CD4-positive, alpha-beta T cell (primary cell): ENCODE results near the gene PRXL2B. TPM values are rescaled to one million over a fixed set of nuclear protein-coding genes. Genes with fewer than 3 reads are reported as not detected.
A peak's percentile ranks its signal among the peaks of the same experiment; 100 is the strongest.

Experiments
- ATAC-seq: fragments of 200-7000 bp; cut with Tn5 transposase; one replicate; pipeline ENCODE4 v1.10.0; 2022; ENCODE audit warnings: mild to moderate bottlenecking; ENCODE audit not compliant: poor library complexity
- CTCF ChIA-PET: fragments of 350-600 bp; sonication (Branson Sonifier 250); formaldehyde crosslinking; loops from one replicate; lab custom pipeline; 2021; ENCODE audit warnings: antibody characterized with exemption, inconsistent platforms; lab: Charles Lee
- POLR2A ChIA-PET: fragments of 350-600 bp; sonication (Branson Sonifier 250); formaldehyde crosslinking; loops from one replicate; lab custom pipeline; 2021; ENCODE audit warnings: antibody characterized with exemption, inconsistent platforms; lab: Charles Lee
- DNase-seq, 14 experiments: peaks; one replicate each; pipeline ENCODE4 v3.0.0-alpha.2; 2013 to 2020; ENCODE audit warnings: mixed read lengths in 2 of 14
- H3K27ac ChIP-seq, 2 donors: one replicate each; pipeline versions ENCODE4 v1.5.1 to v1.7.0; 2013; ENCODE audit warnings: low read length in 2 of 2, low read depth in 1 of 2, mild to moderate bottlenecking in 1 of 2
- H3K27me3 ChIP-seq, 2 experiments: 1 replicate in 1 of 2; 2 replicates in 1 of 2; pipeline versions ENCODE4 v1.6.1 to v1.7.0; 2013; ENCODE audit warnings: low read length in 2 of 2, control low read depth in 1 of 2, mild to moderate bottlenecking in 1 of 2, moderate library complexity in 1 of 2; ENCODE audit not compliant: insufficient read depth in 2 of 2, control insufficient read depth in 1 of 2
- H3K36me3 ChIP-seq: one replicate; pipeline ENCODE4 v1.6.1; 2013; ENCODE audit warnings: low read length, control low read depth; ENCODE audit not compliant: insufficient read depth
- H3K4me1 ChIP-seq: one replicate; pipeline ENCODE4 v1.6.1; 2013; ENCODE audit warnings: low read length, control low read depth; ENCODE audit not compliant: insufficient read depth
- H3K4me3 ChIP-seq: one replicate; pipeline ENCODE4 v1.5.1; 2013; ENCODE audit warnings: mild to moderate bottlenecking, low read length, moderate library complexity
- H3K9me3 ChIP-seq, 2 experiments: 1 replicate in 1 of 2; 2 replicates in 1 of 2; pipeline versions ENCODE4 v1.6.1 to v1.7.0; 2013; ENCODE audit warnings: low read length in 2 of 2, mild to moderate bottlenecking in 2 of 2, control low read depth in 1 of 2, moderate library complexity in 1 of 2; ENCODE audit not compliant: control insufficient read depth in 1 of 2, insufficient read depth in 1 of 2
- H3K27ac Mint-ChIP-seq: one replicate; pipeline ENCODE4 v1.8.0; 2020; ENCODE audit warnings: mixed read lengths
- H3K27me3 Mint-ChIP-seq: one replicate; pipeline ENCODE4 v1.8.0; 2021; ENCODE audit warnings: mixed read lengths
- H3K36me3 Mint-ChIP-seq: one replicate; pipeline ENCODE4 v1.8.0; 2021; ENCODE audit warnings: low read depth, mixed read lengths
- H3K4me1 Mint-ChIP-seq: one replicate; pipeline ENCODE4 v1.8.0; 2021; ENCODE audit warnings: low read depth, mixed read lengths
- H3K4me3 Mint-ChIP-seq: one replicate; pipeline ENCODE4 v1.8.0; 2020; ENCODE audit warnings: mild to moderate bottlenecking, mixed read lengths
- H3K9me3 Mint-ChIP-seq: one replicate; pipeline ENCODE4 v1.8.0; 2020; ENCODE audit warnings: mixed read lengths
- CTCF ChIP-seq: fragments of 200-600 bp; IDR thresholded peaks from one replicate; pipeline ENCODE4 v1.8.0; 2022; ENCODE audit warnings: antibody characterized with exemption, mild to moderate bottlenecking
- intact Hi-C, 2 experiments: fragments of 100-400 bp; cut with DNase I in 1 of 2; cut with micrococcal nuclease in 1 of 2; formaldehyde crosslinking; loops; one replicate each; pipeline versions ENCODE4 v1.15.1 to v1.9.0; 2023 to 2025; cut with DNase I, micrococcal nuclease
- polyA plus RNA-seq, 2 donors: library from polyadenylated mRNA; unstranded; fragments of 120-200 nt; gene quantifications; one replicate each; pipeline ENCODE4 v1.2.1, GENCODE V29; 2013
- total RNA-seq, 174 experiments: library from RNA in 2 of 174; stranded (reverse) in 2 of 174; gene quantifications; one replicate each; pipeline ENCODE4 v1.2.3 and lab custom pipeline; 2021 to 2026

PRXL2B gene
- total RNA-seq (10 to 100 TPM; 11.0 to 12.8 TPM), total RNA-seq (lab: John Stamatoyannopoulos, UW) (4.2 to 51.6 (median 21.7) reads per million in 172 experiments)
- 23.5 TPM for polyA plus RNA-seq (2013, experiment 1 of 2)
- 24.0 TPM for polyA plus RNA-seq (2013, experiment 2 of 2)

GRCh38 chr1:2586154-2587070, at the start of gene PRXL2B:
Gene PRXL2B, plus strand, starts transcription at chr1:2586777. Its CDS starts 109 bp downstream, at chr1:2586886.
- peak within 1 kb of the TSS; percentile 98 for H3K27ac Mint-ChIP-seq
- H3K9me3 ChIP-seq: no peaks in the 10 kb centered on the region
- peak within 1 kb of the TSS; percentile 97 to 99 for H3K27ac ChIP-seq
- H3K27me3 Mint-ChIP-seq: no peaks in the 10 kb centered on the region
- ChIA-PET CTCF (interaction anchor here (1.0 to 3.8 kb wide), 15 partner anchors 8 to 391 kb away, joined by 3 to 38 read pairs (median 4); partner anchors contain the start of genes FAAP20, MORN1, PANK4 and RER1), POLR2A (interaction anchor here (0.7 to 6.7 kb wide), 22 partner anchors 9 to 355 kb away, joined by 3 to 133 read pairs (median 6); partner anchors contain the start of genes MORN1, PANK4, RER1 and TNFRSF14)
- ATAC-seq (peak; percentile 61), DNase-seq (peak; percentile 92 to 99 (median 97))
- H3K27me3 ChIP-seq: no peaks in the 10 kb centered on the region
- intact Hi-C loops: loop anchor here (1.0 to 5.0 kb wide), 6 partner anchors 8 to 389 kb away; partner anchors contain the start of genes PANK4 (in 2 of the 2) and PEX10 (in 1 of the 2)
- H3K4me3 ChIP-seq: peak within 1 kb of the TSS; percentile 85
- no peak for TF ChIP-seq CTCF
- peaks cover 38% of the 10 kb centered on the region for H3K4me1 Mint-ChIP-seq
- peaks cover 23% of the 10 kb centered on the region for H3K36me3 Mint-ChIP-seq
- peaks cover 62% of the 10 kb centered on the region for H3K4me1 ChIP-seq
- H3K36me3 ChIP-seq: peaks cover 8% of the 10 kb centered on the region
- H3K4me3 Mint-ChIP-seq: peak within 1 kb of the TSS; percentile 99
- no peaks in the 10 kb centered on the region for H3K9me3 Mint-ChIP-seq

GRCh38 chr1:2537784-2538115, 48.8 kb upstream of the PRXL2B start:
- intact Hi-C loops: no loop called here
- TF ChIP-seq CTCF: no peak
- ChIA-PET CTCF (no interaction called here), POLR2A (no interaction called here)
- H3K4me3 Mint-ChIP-seq: no peak overlapping the region
- H3K4me1 ChIP-seq: peaks cover 13% of the 10 kb centered on the region
- no peaks in the 10 kb centered on the region for H3K9me3 ChIP-seq
- H3K27me3 ChIP-seq: peaks cover 0 to 6% of the 10 kb centered on the region in 2 experiments
- DNase-seq (no peak), ATAC-seq (no peak)
- H3K4me1 Mint-ChIP-seq: peaks cover 8% of the 10 kb centered on the region
- no peaks in the 10 kb centered on the region for H3K9me3 Mint-ChIP-seq
- no peak overlapping the region for H3K27ac Mint-ChIP-seq
- H3K4me3 ChIP-seq: no peak overlapping the region
- H3K36me3 ChIP-seq: no peaks in the 10 kb centered on the region
- H3K36me3 Mint-ChIP-seq: no peaks in the 10 kb centered on the region
- H3K27me3 Mint-ChIP-seq: peaks cover 12% of the 10 kb centered on the region
- H3K27ac ChIP-seq: no peak overlapping the region

GRCh38 chr1:2538376-2538775, 48.2 kb upstream of the PRXL2B start:
- no peak overlapping the region for H3K4me3 ChIP-seq
- H3K27me3 Mint-ChIP-seq: peaks cover 9% of the 10 kb centered on the region
- H3K27ac Mint-ChIP-seq: no peak overlapping the region
- no peaks in the 10 kb centered on the region for H3K9me3 ChIP-seq
- no peaks in the 10 kb centered on the region for H3K36me3 Mint-ChIP-seq
- DNase-seq: no peak
- H3K9me3 Mint-ChIP-seq: no peaks in the 10 kb centered on the region
- H3K27ac ChIP-seq: no peak overlapping the region
- H3K4me1 Mint-ChIP-seq: peaks cover 8% of the 10 kb centered on the region
- no peak for TF ChIP-seq CTCF
- H3K4me3 Mint-ChIP-seq: no peak overlapping the region
- H3K36me3 ChIP-seq: no peaks in the 10 kb centered on the region
- H3K4me1 ChIP-seq: peaks cover 16% of the 10 kb centered on the region
- ChIA-PET CTCF (no interaction called here), POLR2A (no interaction called here)
- intact Hi-C loops: no loop called here
- ATAC-seq: no peak
- peaks cover 0 to 2% of the 10 kb centered on the region in 2 experiments for H3K27me3 ChIP-seq
